CMK (cell line): Measurements from ENCODE around the gene PAX3.

Source experiments
- DNase-seq: peaks from one replicate; pipeline ENCODE4 v3.0.0-alpha.2; 2010; ENCODE audit warnings: low read depth

PAX3 gene

GRCh38 chr2:222298311-222299150, at the start of gene PAX3:
PAX3 (minus strand) TSS chr2:222298998; CDS start chr2:222298615, 383 bp downstream.
- no peak for DNase-seq

GRCh38 chr2:222341331-222341730, 42.5 kb upstream of the PAX3 start:
- DNase-seq: no peak

GRCh38 chr2:222338374-222338773, 39.6 kb upstream of the PAX3 start:
- DNase-seq: no peak

GRCh38 chr2:222336931-222337330, 38.1 kb upstream of the PAX3 start:
- no peak for DNase-seq

GRCh38 chr2:222336442-222336841, 37.6 kb upstream of the PAX3 start:
- DNase-seq: no peak

GRCh38 chr2:222334914-222335313, 36.1 kb upstream of the PAX3 start:
- DNase-seq: no peak

GRCh38 chr2:222333397-222333796, 34.6 kb upstream of the PAX3 start:
- DNase-seq: no peak

GRCh38 chr2:222332116-222332515, 33.3 kb upstream of the PAX3 start:
- DNase-seq: no peak

GRCh38 chr2:222330910-222331309, 32.1 kb upstream of the PAX3 start:
- no peak for DNase-seq

GRCh38 chr2:222322236-222322635, 23.4 kb upstream of the PAX3 start:
- DNase-seq: no peak

GRCh38 chr2:222320436-222321395, 21.9 kb upstream of the PAX3 start:
- DNase-seq: no peak

- DNase-seq: no peak
These were observed 21.0 kb upstream of the PAX3 start for GRCh38 chr2:222319586-222320435.

GRCh38 chr2:222318712-222319585, 20.2 kb upstream of the PAX3 start:
- no peak for DNase-seq

- no peak for DNase-seq
These were observed 19.4 kb upstream of the PAX3 start for GRCh38 chr2:222318026-222318711.

GRCh38 chr2:222315443-222316121, 16.8 kb upstream of the PAX3 start:
- no peak for DNase-seq

- no peak for DNase-seq
These were observed 15.0 kb upstream of the PAX3 start for GRCh38 chr2:222313816-222314215.

GRCh38 chr2:222311978-222312738, 13.4 kb upstream of the PAX3 start:
- DNase-seq: no peak

- no peak for DNase-seq
These were observed 12.7 kb upstream of the PAX3 start for GRCh38 chr2:222311319-222311977.
